Heart left ventricle (tissue), 16 donors: ENCODE data around the gene MEF2B. TPM values are rescaled to one million over a fixed set of nuclear protein-coding genes. Genes with fewer than 3 reads are reported as not detected.
A peak's percentile ranks its signal among the peaks of the same experiment; 100 is the strongest.

Experiments
- ATAC-seq, 4 donors: fragments of 200-7000 bp; cut with Tn5 transposase; one replicate each; pipeline ENCODE4 v1.9.1; 2020 to 2022; ENCODE audit warnings: moderate library complexity in 4 of 4, mild to moderate bottlenecking in 3 of 4, moderate number of reproducible peaks in 1 of 4
- DNase-seq, 5 donors: peaks; one replicate each; pipeline ENCODE4 v3.0.0-alpha.2; 2020
- H3K27ac ChIP-seq, 12 donors: fragments of 200-600 bp; sonication (generic) in 4 of 12; one replicate each; pipeline versions ENCODE4 v1.5.0 to v1.8.0; 2016 to 2022; ENCODE audit warnings: mild to moderate bottlenecking in 2 of 12
- H3K27me3 ChIP-seq, 9 donors: fragments of 200-600 bp; sonication (generic) in 2 of 9; one replicate each; pipeline versions ENCODE4 v1.5.1 to v1.8.0; 2016 to 2022; ENCODE audit warnings: mild to moderate bottlenecking in 3 of 9
- H3K36me3 ChIP-seq, 9 donors: fragments of 200-600 bp; sonication (generic) in 2 of 9; one replicate each; pipeline versions ENCODE4 v1.5.0 to v1.8.0; 2018 to 2022; ENCODE audit warnings: mild to moderate bottlenecking in 2 of 9
- H3K4me1 ChIP-seq, 12 donors: fragments of 200-600 bp; sonication (generic) in 4 of 12; one replicate each; pipeline versions ENCODE4 v1.5.0 to v1.8.0; 2016 to 2022; ENCODE audit warnings: mild to moderate bottlenecking in 3 of 12
- H3K4me3 ChIP-seq, 12 donors: fragments of 200-600 bp; sonication (generic) in 4 of 12; one replicate each; pipeline versions ENCODE4 v1.5.0 to v1.8.0; 2017 to 2022; ENCODE audit warnings: mild to moderate bottlenecking in 9 of 12, moderate library complexity in 4 of 12
- H3K9me3 ChIP-seq, 12 donors: fragments of 200-600 bp; sonication (generic) in 4 of 12; one replicate each; pipeline versions ENCODE4 v1.5.0 to v1.8.0; 2016 to 2022; ENCODE audit warnings: mild to moderate bottlenecking in 1 of 12
- CTCF ChIP-seq, 12 donors: fragments of 200-600 bp; sonication (generic) in 4 of 12; IDR thresholded peaks; one replicate each; pipeline versions ENCODE4 v1.5.0 to v1.8.0; 2018 to 2022; ENCODE audit warnings: antibody characterized with exemption in 12 of 12, mild to moderate bottlenecking in 5 of 12
- POLR2A ChIP-seq, 2 donors: fragments of 450-650 bp; IDR thresholded peaks; one replicate each; pipeline ENCODE4 v1.6.1; 2017; ENCODE audit warnings: antibody characterized with exemption in 2 of 2, mild to moderate bottlenecking in 2 of 2, moderate library complexity in 2 of 2
- WGBS, 4 donors: extraction: QIAGEN DNeasy Blood & Tissue Kit in 2 of 4; methylation state at CpG; one replicate each; pipeline versions ENCODE4 v1.1.5 to v1.1.7; 2013 to 2018; 5-methylcytosine and 5-hydroxymethylcytosine counted together
- intact Hi-C, 10 donors: fragments of 100-400 bp; cut with DNase I; formaldehyde crosslinking; loops; one replicate each; pipeline versions ENCODE4 v1.11.1 to v1.14.2; 2022
- long read RNA-seq, 3 donors: library from polyadenylated mRNA; unstranded; transcript quantifications; one replicate each; pipeline ENCODE4 v2.0.0, GENCODE V29; 2020 to 2021
- polyA plus RNA-seq, 2 donors: library from polyadenylated mRNA; stranded (reverse); fragments of 200-250 nt; gene quantifications; one replicate each; pipeline ENCODE4 v1.2.3, GENCODE V29; 2013
- total RNA-seq, 9 donors: library from RNA; depleted of rRNA in 2 of 9; stranded (reverse); fragments of >200 nt in 2 of 9; fragmentation: NEBNext Ultra II Directional in 3 of 9; extraction: Animal tissue kit (Norgen Biotek cat#: 25700) in 3 of 9; gene quantifications; one replicate each; pipeline versions ENCODE4 v1.1.0 to v1.2.4, GENCODE V29; 2016 to 2023
- donor health status: ischemic (EF 13 %, LVEDD 7.1; RV severe dilation, severe dysfunction).
- donor health status: healthy with polysubstance abuse.
- donor health status: DM: no; HTN: yes; CAD: no.
- donor health status: DM: no; HTN: no; CAD: no.
- donor health status: ischemic (EF 25% LVEDD 6.9; RV normal size, moderate dysfunction).
- donor health status: ischemic (EF 25% LVEDD 5.7; RV mildly dilated, moderate dysfunction).
- donor health status: healthy.
- donor health status: DM: yes; HTN: yes; CAD: no.
- donor health status: ischemic (EF 35%, LVEDD 5.7; RV mildly dilated, moderate dysfunction).
- donor health status: nonischemic (EF 11% LVEDD 7.7; RV severe dilation, severe dysfunction).
- donor health status: DM: yes; HTN: yes; CAD: no.
- donor health status: PGD.
- donor health status: ischemic (EF 29% LVEDD 5.4; RV normal size, mild dysfunction).
- donor health status: nonischemic (EF 23%, LVEDD 6.1; RV moderate dilation, normal function).

The MEF2B gene
- total RNA-seq = under 1 TPM in 8 of 9 donors, not detected in 1; 0.23 to 0.92 (median 0.49) TPM
- polyA plus RNA-seq = under 1 TPM; 0.23 to 0.33 TPM
- long read RNA-seq, donor 1 = 0 reads
- long read RNA-seq, donor 2 = 0 reads
- long read RNA-seq, donor 3, partial matches to known transcripts = 0 of 1 reads
- long read RNA-seq, donor 3, other reads (novel, unspliced or antisense) = 0 of 1 reads

- intact Hi-C loops = no loop called here
- DNase-seq (peak; percentile 79 to 89 (median 83)), ATAC-seq (peak; percentile 62 to 95 (median 91))
- 10 to 17% (median 11%) methylated on average over 32 to 56 of the region's 56 CpGs for WGBS, 4 donors
- H3K27me3 ChIP-seq = no peaks in the 10 kb centered on the region
- TF ChIP-seq POLR2A (IDR thresholded peaks at IDR 0.05) (no peak), CTCF (IDR thresholded peaks at IDR 0.05) (no peak)
- no peak within 1 kb of the TSS for H3K27ac ChIP-seq
- peak within 1 kb of the TSS in 10 of 12 donors; percentile 3 to 48 (median 39) for H3K4me3 ChIP-seq
- peaks cover 0 to 13% (median 6%) of the 10 kb centered on the region in 12 donors for H3K4me1 ChIP-seq
- H3K36me3 ChIP-seq = no peaks in the 10 kb centered on the region
- H3K9me3 ChIP-seq = no peaks in the 10 kb centered on the region
Observed at GRCh38 chr19:19170053-19170872, at the start of gene MEF2B. MEF2B (minus strand) TSS chr19:19170263; CDS start chr19:19150735, 19,528 bp downstream.

GRCh38 chr19:19218911-19219310 lies 48.8 kb upstream of the MEF2B start:
- Histone ChIP-seq H3K4me3 (no peak overlapping the region), H3K4me1 (no peaks in the 10 kb centered on the region)
- TF ChIP-seq CTCF (IDR thresholded peaks at IDR 0.05) (no peak), POLR2A (IDR thresholded peaks at IDR 0.05) (no peak)

GRCh38 chr19:19217099-19217498 lies 47.0 kb upstream of the MEF2B start:
- intact Hi-C loops = no loop called here
- no peaks in the 10 kb centered on the region for H3K9me3 ChIP-seq
- H3K27ac ChIP-seq = no peak overlapping the region
- peaks cover 2 to 47% (median 21%) of the 10 kb centered on the region in 9 donors for H3K27me3 ChIP-seq
- no peak for TF ChIP-seq POLR2A (IDR thresholded peaks at IDR 0.05)
- TF ChIP-seq CTCF (IDR thresholded peaks at IDR 0.05) = no peak
- H3K36me3 ChIP-seq = no peaks in the 10 kb centered on the region
- ATAC-seq = no peak
- H3K4me1 ChIP-seq = no peaks in the 10 kb centered on the region
- H3K4me3 ChIP-seq = no peak overlapping the region
- WGBS, 4 donors = 51 to 58% (median 52%) methylated on average over 4 of the region's 4 CpGs
- no peak for DNase-seq

More at GRCh38 chr19:19218911-19219310, 48.8 kb upstream of the MEF2B start:
- 84 to 88% (median 85%) methylated on average over 10 to 21 of the region's 21 CpGs for WGBS, 4 donors
- ATAC-seq (no peak), DNase-seq (no peak)
- no peak overlapping the region for H3K27ac ChIP-seq
- no peaks in the 10 kb centered on the region for H3K36me3 ChIP-seq
- H3K27me3 ChIP-seq = peaks cover 0 to 33% (median 10%) of the 10 kb centered on the region in 9 donors
- intact Hi-C loops = no loop called here
- H3K9me3 ChIP-seq = no peaks in the 10 kb centered on the region

GRCh38 chr19:19215792-19216191 lies 45.7 kb upstream of the MEF2B start:
- H3K9me3 ChIP-seq = no peaks in the 10 kb centered on the region
- ATAC-seq (no peak), DNase-seq (no peak)
- no peak overlapping the region for H3K4me3 ChIP-seq
- intact Hi-C loops = no loop called here
- TF ChIP-seq POLR2A (IDR thresholded peaks at IDR 0.05) (no peak), CTCF (IDR thresholded peaks at IDR 0.05) (no peak)
- 74 to 82% (median 75%) methylated on average over 4 of the region's 4 CpGs for WGBS, 4 donors
- H3K27ac ChIP-seq = no peak overlapping the region
- H3K27me3 ChIP-seq = peaks cover 11 to 51% (median 32%) of the 10 kb centered on the region in 9 donors
- no peaks in the 10 kb centered on the region for H3K4me1 ChIP-seq
- no peaks in the 10 kb centered on the region for H3K36me3 ChIP-seq
